Measurements from ENCODE around the gene GLYATL3. TPM values are rescaled to one million over a fixed set of nuclear protein-coding genes. Genes with fewer than 3 reads are reported as not detected.

The GLYATL3 gene
- total and polyA plus RNA-seq, 10 of the 15 experiments (the other 5 are each of a cell fraction or from before 2014, with no cell fraction given): not detected

DNA sequence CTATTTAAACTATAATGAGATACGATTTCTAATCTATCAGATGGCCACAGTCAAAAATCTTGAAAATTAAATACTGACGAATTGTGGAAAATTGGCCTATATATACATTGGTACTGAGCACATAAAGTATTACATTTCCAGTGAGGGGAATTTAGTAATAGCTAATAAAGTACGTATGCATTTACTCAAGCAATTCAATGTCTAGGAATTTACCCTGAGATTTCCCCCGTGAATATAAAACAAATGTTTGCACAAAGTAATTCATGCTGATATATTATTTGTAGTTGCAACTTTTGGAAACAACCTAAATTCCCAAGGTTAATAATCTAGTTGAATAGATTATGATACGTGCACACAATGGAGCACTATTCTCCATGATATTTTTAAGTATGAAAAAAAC is 36.1 kb downstream of the GLYATL3 start (continued):
- TF ChIP-seq TARDBP (IDR thresholded peaks at IDR 0.05; ENCODE audit: borderline replicate concordance): no peak
- TF ChIP-seq, protein P1, sequence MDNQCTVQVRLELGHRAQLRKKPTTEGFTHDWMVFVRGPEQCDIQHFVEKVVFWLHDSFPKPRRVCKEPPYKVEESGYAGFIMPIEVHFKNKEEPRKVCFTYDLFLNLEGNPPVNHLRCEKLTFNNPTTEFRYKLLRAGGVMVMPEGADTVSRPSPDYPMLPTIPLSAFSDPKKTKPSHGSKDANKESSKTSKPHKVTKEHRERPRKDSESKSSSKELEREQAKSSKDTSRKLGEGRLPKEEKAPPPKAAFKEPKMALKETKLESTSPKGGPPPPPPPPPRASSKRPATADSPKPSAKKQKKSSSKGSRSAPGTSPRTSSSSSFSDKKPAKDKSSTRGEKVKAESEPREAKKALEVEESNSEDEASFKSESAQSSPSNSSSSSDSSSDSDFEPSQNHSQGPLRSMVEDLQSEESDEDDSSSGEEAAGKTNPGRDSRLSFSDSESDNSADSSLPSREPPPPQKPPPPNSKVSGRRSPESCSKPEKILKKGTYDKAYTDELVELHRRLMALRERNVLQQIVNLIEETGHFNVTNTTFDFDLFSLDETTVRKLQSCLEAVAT (IDR thresholded peaks at IDR 0.05): no peak

DNA sequence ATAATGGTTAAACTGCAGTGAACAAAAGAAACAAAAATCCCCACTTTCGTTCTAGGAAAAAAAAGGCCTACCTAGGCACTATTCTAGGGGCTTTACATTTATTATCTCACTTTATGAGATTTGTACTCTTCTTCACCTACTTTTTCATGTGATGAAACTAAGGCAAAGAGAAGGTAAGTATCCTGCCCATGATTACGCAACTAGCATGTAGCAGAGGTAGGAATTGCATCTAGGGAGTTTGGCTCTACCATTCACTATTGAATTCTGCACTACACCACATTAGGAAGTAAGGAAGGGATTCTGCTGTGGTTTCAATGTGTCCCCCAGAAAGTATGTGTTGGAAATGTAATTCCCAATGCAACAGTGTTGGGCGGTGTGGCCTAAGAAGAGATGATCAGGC is 39.4 kb downstream of the GLYATL3 start:
- H3K27me3 ChIP-seq (replicated peaks in 1 of 2; ENCODE audit: control insufficient read depth in 2 of 2, insufficient read depth in 2 of 2, low read length in 1 of 2): no peaks in the 10 kb centered on the region
- ChIA-PET RAD21 (ENCODE audit: unreplicated experiment) (no interaction called here), SMC1A (ENCODE audit: uncharacterized antibody, unreplicated experiment) (no interaction called here), CTCF (no interaction called here), POLR2A (no interaction called here)
- H2AFZ ChIP-seq (ENCODE audit: control insufficient read depth, low read depth, low read length): no peak overlapping the region
- WGBS (ENCODE audit: insufficient coverage, insufficient replicate concordance, low lambda C conversion rate, missing lambda C conversion rate): 55% methylated on average over 3 of the region's 3 CpGs
- no peak overlapping the region for H3K4me3 ChIP-seq
- in situ Hi-C loops (cut with MboI): no loop called here
- no peaks in the 10 kb centered on the region for H3K79me2 ChIP-seq (ENCODE audit: control insufficient read depth, insufficient read depth, low read length)
- H3K4me2 ChIP-seq (ENCODE audit: control insufficient read depth, insufficient read depth): no peak overlapping the region
- ATAC-seq (no peak), FAIRE-seq (no peak), DNase-seq (ENCODE audit: low read depth, low spot score) (no peak)
- no peaks in the 10 kb centered on the region for H3K4me1 ChIP-seq (ENCODE audit: control insufficient read depth, insufficient read depth, low read length)
- no peak overlapping the region for H3K9ac ChIP-seq (ENCODE audit: control insufficient read depth, insufficient read depth, low read length)
- no peaks in the 10 kb centered on the region for H4K20me1 ChIP-seq (ENCODE audit: control insufficient read depth, insufficient read depth)
- H3K27ac ChIP-seq (ENCODE audit: control insufficient read depth, insufficient read depth): no peak overlapping the region
- no peaks in the 10 kb centered on the region for H3K9me3 ChIP-seq (replicated peaks; ENCODE audit: control insufficient read depth, insufficient read depth, low read length)
- H3K36me3 ChIP-seq (ENCODE audit: control insufficient read depth in 2 of 2, insufficient read depth in 2 of 2, low read length in 1 of 2): no peaks in the 10 kb centered on the region
- intact Hi-C loops (cut with micrococcal nuclease; ENCODE audit: unreplicated experiment): no loop called here
- BruUV-seq (replicated peaks): no TSS peak
- TF ChIP-seq STAT1 (conservative IDR thresholded peaks at IDR 0.05): no peak
- TF ChIP-seq, protein P2, sequence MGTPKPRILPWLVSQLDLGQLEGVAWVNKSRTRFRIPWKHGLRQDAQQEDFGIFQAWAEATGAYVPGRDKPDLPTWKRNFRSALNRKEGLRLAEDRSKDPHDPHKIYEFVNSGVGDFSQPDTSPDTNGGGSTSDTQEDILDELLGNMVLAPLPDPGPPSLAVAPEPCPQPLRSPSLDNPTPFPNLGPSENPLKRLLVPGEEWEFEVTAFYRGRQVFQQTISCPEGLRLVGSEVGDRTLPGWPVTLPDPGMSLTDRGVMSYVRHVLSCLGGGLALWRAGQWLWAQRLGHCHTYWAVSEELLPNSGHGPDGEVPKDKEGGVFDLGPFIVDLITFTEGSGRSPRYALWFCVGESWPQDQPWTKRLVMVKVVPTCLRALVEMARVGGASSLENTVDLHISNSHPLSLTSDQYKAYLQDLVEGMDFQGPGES (IDR thresholded peaks at IDR 0.05): no peak
